Stimulated activated CD8-positive, alpha-beta memory T cell treated with anti-CD3 and anti-CD28 coated beads, Interleukin-12 subunit alpha, Interleukin-12 subunit beta, amount 100 ng/mL, for 4 hours (primary cell): ENCODE data around the gene MYO15A.

Experiments
- DNase-seq: peaks from one replicate; pipeline ENCODE4 v3.0.0-alpha.2; 2020; ENCODE audit warnings: low read depth

MYO15A gene

GRCh38 chr17:18158022-18158600 lies 49.6 kb downstream of the MYO15A start:
- DNase-seq: peak; percentile 89

- DNase-seq: no peak
These were observed 51.1 kb downstream of the MYO15A start for GRCh38 chr17:18159551-18160120.

DNA sequence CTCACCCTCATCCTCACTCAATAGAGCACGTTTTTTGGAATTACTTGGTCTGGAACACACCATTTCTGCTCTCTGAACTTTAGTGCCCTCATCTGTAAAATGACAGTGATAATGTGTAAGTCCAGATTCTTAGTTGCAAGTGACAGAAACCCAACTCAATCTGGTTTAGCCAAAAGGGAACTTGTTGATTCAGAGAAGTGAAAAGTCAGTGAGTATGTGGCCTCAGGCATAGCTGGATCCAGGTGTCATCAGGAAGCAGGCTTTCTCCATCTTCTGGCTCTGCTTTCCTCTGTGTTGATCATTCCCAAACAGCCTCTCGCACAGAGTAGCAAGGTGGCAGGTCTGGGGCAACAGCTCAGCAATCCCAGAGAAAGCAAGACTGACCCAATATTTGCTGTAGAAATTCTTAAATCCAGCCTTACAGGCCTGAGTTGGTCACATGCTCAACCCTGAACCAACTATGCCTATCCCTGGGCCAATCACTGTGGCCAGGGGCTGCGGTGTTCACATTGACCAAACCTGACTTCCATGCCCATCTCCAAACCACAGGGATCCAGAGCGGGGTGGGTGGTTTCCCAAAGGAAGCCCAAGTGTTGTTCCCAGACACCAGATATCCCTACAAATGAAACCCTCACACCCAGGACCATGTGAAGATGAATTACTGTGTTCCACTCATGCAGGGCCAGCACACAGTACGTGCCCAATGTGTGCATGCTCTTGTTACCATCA lies 51.7 kb downstream of the MYO15A start:
- no peak for DNase-seq

DNA sequence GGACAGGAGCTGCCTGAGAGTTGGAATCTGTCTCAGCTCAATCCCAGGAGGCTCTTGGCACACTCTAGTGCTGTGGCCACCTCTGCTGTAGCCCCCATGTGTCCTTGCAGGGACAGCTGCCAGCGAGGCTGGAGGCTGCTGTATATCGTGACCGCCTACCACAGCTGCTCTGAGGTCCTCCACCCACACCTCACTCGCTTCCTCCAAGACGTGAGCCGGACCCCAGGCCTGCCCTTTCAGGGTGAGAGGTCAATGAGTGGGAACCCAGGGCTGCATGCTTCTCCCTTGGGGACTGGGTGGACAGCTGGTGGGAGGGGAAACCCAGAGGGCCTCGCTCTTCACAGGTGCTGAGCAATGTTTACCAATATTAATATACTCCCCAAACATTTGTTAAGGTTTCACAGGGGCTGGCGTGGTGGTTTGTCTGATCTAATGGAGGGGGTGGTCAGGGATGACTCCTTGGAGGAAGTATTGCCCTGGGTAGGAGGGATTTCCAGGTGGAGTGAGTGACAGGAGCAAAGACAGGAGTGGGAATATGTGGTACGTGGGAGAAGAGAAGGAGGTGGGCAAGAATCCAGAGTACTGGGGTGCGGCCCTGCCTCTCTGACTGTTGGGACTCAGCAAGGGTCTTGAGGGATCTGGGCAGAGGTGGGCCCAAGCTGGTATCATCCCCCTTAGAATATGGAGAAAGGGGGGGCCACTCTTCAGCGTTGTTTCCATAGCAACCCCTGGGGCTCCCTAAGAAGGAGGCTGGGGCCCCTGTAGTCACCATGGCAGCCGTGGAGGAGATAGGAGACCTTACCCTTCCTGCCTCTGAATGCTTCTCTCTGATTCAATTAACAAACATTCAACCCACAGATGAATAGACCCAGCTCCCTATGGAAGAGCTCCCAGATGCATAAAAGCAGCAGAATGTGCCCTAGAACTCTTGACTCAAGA lies 52.9 kb downstream of the MYO15A start:
- DNase-seq: no peak

DNA sequence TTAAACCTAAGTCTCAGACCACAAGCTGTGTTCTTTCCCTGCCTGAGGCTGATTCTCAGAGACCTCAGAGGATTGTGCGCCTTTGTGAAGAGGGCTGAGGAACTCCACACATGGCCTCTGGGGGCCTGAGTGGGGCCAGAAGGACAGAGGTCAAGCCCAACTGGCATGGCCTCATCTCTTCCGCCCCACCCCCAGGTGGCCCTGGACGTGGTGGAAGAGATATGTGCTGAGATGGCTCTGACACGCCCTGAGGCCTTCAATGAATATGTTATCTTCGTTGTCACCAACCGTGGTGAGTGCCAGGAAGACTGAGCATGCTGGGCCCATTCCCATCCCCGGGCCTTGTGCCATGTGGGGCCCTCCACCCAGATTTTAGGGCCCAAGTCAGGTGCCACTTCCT lies 55.0 kb downstream of the MYO15A start:
- DNase-seq: no peak

DNA sequence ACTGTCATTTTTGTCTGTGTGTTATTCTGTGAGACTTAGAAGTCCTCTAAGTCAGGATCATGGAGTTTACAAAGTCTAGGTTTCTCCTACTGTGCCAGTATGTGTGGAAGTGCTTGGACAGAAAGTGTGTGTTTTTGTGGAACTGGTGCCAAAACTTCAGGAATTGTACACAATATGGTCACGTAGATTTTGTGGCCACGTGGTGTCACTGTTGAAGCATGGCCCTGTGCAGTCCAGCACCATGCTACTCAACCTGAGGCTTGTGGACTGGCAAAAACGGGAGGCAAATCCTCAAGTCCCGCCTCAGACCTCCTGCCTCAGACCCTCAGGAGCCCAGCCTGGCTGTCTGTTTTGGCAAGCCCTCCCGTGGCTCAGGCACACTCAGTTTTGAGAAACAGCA lies 58.3 kb downstream of the MYO15A start:
- DNase-seq: no peak

- no peak for DNase-seq
These were observed 58.9 kb downstream of the MYO15A start for GRCh38 chr17:18167421-18167820.

GRCh38 chr17:18172531-18173278 lies 64.1 kb downstream of the MYO15A start:
- no peak for DNase-seq

DNA sequence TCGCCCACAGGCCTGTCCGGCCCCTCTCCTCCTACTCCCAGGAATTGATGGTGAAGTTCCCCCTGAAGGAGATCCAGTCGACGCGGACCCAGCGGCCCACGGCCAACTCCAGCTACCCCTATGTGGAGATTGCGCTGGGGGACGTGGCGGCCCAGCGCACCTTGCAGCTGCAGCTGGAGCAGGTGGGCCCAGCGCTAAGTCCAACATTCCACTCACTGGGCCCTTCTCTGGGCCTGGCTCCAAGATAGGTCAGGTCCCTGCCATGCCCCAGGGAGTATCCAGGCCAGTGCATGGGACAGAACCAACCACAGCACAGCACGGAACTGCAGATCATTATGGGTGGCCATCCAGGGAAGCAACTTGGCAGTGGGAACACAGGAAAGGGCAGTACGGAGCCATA lies 65.2 kb downstream of the MYO15A start:
- DNase-seq: no peak

DNA sequence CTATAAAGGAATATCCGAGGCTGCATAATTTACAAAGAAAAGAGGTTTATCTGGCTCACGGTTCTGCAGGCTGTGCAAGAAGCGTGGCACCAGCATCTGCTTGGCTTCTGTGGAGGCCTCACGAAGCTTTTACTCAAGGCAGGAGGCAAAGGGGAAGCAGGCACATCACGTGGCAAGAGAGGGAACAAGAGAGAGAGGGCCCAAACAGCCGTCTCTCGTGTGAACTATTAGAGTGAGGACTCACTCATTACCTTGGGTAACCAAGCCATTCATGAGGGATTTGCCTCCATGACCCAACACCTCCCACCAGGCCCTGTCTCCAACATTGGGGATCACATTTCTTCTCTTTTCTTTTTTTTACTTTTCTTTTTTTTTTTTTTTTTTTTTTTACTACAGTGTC lies 67.6 kb downstream of the MYO15A start:
- DNase-seq: no peak

- no peak for DNase-seq
These were observed 68.6 kb downstream of the MYO15A start for GRCh38 chr17:18177133-18177532.

DNA sequence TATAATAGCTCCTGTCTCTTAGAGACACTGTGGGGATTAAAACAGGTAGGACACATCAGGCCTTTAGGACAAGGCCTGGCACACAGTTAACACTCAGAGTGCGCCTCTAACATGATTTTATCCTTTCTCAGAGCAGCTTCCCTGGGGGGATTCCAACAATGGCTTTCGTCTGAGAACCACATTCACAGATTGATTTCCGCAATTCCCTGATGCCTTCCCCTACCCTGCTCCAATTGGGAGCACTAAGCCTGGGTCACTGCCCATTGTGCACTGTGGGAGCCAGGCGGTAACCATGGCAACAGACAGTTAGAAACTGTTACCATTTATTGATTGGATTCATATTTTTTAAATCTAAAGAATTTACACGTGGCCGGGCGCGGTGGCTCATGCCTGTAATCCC lies 69.2 kb downstream of the MYO15A start:
- DNase-seq: no peak

DNA sequence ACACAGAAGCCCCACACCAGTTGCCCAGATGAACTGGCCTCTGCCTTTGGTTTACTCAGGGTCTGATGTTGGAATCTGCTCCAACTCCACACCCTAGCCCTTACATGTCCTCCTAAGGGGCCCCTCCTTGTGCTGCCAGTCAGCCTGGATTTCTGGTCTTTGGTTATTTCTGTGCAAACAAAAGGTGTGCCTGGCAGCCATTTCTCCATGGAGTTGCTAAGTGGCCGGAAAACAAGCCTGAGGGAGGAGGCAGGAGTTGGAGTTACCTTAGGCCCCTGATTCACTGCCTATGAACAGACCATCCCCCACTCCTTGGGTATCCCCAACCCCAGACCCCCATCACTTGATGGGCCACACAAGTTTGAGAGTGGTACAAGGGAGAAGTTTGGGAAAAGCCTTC lies 70.6 kb downstream of the MYO15A start:
- DNase-seq: no peak

DNA sequence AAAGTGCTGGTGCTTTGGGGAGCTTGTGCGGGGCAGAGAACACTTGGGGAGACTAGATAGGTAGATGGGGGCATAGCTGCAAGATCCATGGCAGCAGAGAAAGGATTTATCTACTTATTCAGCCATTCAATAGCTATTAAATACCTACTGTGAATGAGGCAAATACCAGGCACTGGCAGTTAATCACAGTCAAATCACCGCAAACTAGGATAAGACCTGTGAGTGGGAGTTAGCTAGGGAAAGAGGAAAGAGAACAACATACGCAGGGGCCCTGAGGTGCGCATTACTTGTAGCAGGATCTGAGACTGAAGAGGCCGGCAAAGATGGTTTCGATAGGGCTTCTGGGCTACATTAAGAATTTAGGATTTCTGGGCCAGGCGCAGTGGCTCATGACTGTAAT lies 71.2 kb downstream of the MYO15A start:
- DNase-seq: no peak

DNA sequence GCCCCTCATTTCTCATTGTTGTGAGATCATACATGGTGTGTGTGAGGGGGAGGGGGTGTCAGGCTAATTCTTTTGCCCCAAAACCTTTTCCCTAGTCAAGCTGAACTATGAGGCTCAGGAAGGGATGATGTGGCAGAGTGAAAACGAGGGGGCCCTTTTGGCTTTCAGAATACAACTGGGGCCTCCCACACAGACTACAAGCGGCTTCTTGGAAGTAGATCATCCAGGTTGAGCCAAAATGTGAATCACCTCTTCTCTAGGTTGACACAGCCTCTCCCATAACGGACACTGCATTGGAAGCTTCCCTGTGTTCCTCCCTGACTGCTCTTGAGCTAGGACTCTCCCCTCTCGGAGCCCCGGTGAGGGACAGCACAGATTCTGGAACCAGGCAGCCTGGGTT lies 72.8 kb downstream of the MYO15A start:
- DNase-seq: no peak

GRCh38 chr17:18182110-18182977 lies 73.8 kb downstream of the MYO15A start:
- DNase-seq: no peak

DNA sequence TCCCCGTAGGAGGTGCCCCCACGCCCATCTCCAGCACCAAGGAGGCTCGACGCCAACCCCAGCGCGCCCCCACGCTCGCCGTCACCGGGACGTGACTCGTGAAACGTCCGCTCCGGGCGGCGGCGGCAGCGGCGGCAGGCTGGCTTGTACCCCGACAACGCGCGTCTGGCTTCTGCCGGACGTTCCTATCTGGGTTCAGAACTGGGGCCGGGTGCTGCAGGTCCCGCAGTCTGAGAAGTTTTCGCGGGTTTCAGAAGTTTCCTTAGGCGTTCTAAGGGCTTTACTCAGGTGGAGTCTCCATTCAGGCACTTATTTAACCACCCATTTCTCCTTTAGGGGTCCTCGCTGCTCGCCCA lies 74.4 kb downstream of the MYO15A start:
- DNase-seq: peak; percentile 69

GRCh38 chr17:18183334-18184142 lies 75.0 kb downstream of the MYO15A start, which contains the start of gene ALKBH5:
Gene ALKBH5 (plus strand): TSS chr17:18183828. CDS start chr17:18184244, 416 bp downstream.
- peak; percentile 97 for DNase-seq

GRCh38 chr17:18184143-18185031 lies 75.8 kb downstream of the MYO15A start:
- peak; percentile 54 for DNase-seq
